IMR-90 (cell line): Measurements from ENCODE around the gene STOX1. TPM values are rescaled to one million over a fixed set of nuclear protein-coding genes. Genes with fewer than 3 reads are reported as not detected.
"Not testable (repeated sequence)": the region's sequence is repeated elsewhere in the genome, so short reads cannot be mapped to it uniquely, and the experiment has no call there.

Experiments used
- ATAC-seq: fragments of 200-7000 bp; cut with Tn5 transposase; 2 replicates; pipeline ENCODE4 v1.9.1; 2020; ENCODE audit warnings: low read depth, mild to moderate bottlenecking, moderate library complexity
- BruUV-seq: library from RNA; stranded (reverse); fragments of 400-500 nt; replicated peaks from 2 replicates; lab custom pipeline; 2021; lab: Mats Ljungman, UMichigan
- CTCF ChIA-PET: fragments of 300-600 bp; formaldehyde crosslinking; extraction: SDS; loops from one replicate; lab custom pipeline; 2021; ENCODE audit warnings: antibody characterized with exemption; lab: Yijun Ruan, JAX
- POLR2A ChIA-PET: fragments of 300-600 bp; sonication (Branson Sonifier 250); formaldehyde crosslinking; loops from one replicate; lab custom pipeline; 2022; ENCODE audit warnings: antibody characterized with exemption; ENCODE audit not compliant: unreplicated experiment; lab: Charles Lee
- DNase-seq: peaks from one replicate; pipeline ENCODE4 v3.0.0; 2013
- H2AFZ ChIP-seq: replicated peaks from 2 replicates; pipeline ENCODE3; 2013; ENCODE audit warnings: low read length, mild to moderate bottlenecking; ENCODE audit not compliant: poor library complexity
- H2AK5ac ChIP-seq: 2 replicates; pipeline ENCODE4 v1.6.1; 2013; ENCODE audit warnings: low read depth, low read length, inconsistent platforms
- H2AK9ac ChIP-seq: replicated peaks from 2 replicates; pipeline ENCODE3; 2013; ENCODE audit warnings: mild to moderate bottlenecking, low read depth, low read length, moderate library complexity; ENCODE audit not compliant: poor library complexity
- H2BK120ac ChIP-seq: 2 replicates; pipeline ENCODE4 v1.6.1; 2013; ENCODE audit warnings: low read depth, low read length, inconsistent platforms
- H2BK15ac ChIP-seq: 3 replicates; pipeline ENCODE4 v1.6.1; 2013; ENCODE audit warnings: low read depth, low read length, inconsistent platforms
- H2BK20ac ChIP-seq: 2 replicates; pipeline ENCODE4 v1.6.1; 2013; ENCODE audit warnings: low read depth, mild to moderate bottlenecking, inconsistent platforms, low read length, moderate library complexity
- H2BK5ac ChIP-seq: 2 replicates; pipeline ENCODE4 v1.6.1; 2013; ENCODE audit warnings: mild to moderate bottlenecking, low read depth, low read length, inconsistent platforms; ENCODE audit not compliant: poor library complexity, severe bottlenecking
- H3K14ac ChIP-seq: replicated peaks from 2 replicates; pipeline ENCODE4 v1.6.1; 2013; ENCODE audit warnings: low read depth, low read length, inconsistent platforms
- H3K18ac ChIP-seq: 2 replicates; pipeline ENCODE4 v1.6.1; 2013; ENCODE audit warnings: low read depth, low read length, control low read depth
- H3K23ac ChIP-seq: 2 replicates; pipeline ENCODE4 v1.6.1; 2013; ENCODE audit warnings: low read depth, low read length, inconsistent platforms
- H3K27ac ChIP-seq: 2 replicates; pipeline ENCODE4 v1.5.1; 2013; ENCODE audit warnings: mild to moderate bottlenecking, control low read depth, low read length; ENCODE audit not compliant: insufficient read depth
- H3K27me3 ChIP-seq: 2 replicates; pipeline ENCODE4 v1.6.1; 2013; ENCODE audit warnings: low read length; ENCODE audit not compliant: control insufficient read depth, insufficient read depth
- H3K36me3 ChIP-seq: 2 replicates; pipeline ENCODE4 v1.6.1; 2013; ENCODE audit warnings: low read length, mixed read lengths; ENCODE audit not compliant: control insufficient read depth, insufficient read depth
- H3K4ac ChIP-seq: 2 replicates; pipeline ENCODE4 v1.6.1; 2013; ENCODE audit warnings: low read depth, low read length, inconsistent platforms
- H3K4me1 ChIP-seq: 2 replicates; pipeline ENCODE4 v1.6.1; 2013; ENCODE audit warnings: low read length, mixed read lengths; ENCODE audit not compliant: control insufficient read depth, insufficient read depth
- H3K4me2 ChIP-seq: 2 replicates; pipeline ENCODE4 v1.6.1; 2013; ENCODE audit warnings: low read depth, mild to moderate bottlenecking, control low read depth, low read length, moderate library complexity
- H3K4me3 ChIP-seq: 2 replicates; pipeline ENCODE4 v1.5.1; 2013; ENCODE audit warnings: low read depth, mild to moderate bottlenecking, control low read depth, low read length, moderate library complexity; ENCODE audit not compliant: insufficient read depth
- H3K56ac ChIP-seq: 2 replicates; pipeline ENCODE4 v1.6.1; 2013; ENCODE audit warnings: low read length, inconsistent platforms; ENCODE audit not compliant: insufficient read depth; ENCODE audit errors: extremely low read depth
- H3K79me1 ChIP-seq, 2 experiments: 2 replicates each; pipeline ENCODE4 v1.6.1; 2013; ENCODE audit warnings: low read length in 2 of 2, inconsistent platforms in 1 of 2, low read depth in 1 of 2
- H3K9ac ChIP-seq: 2 replicates; pipeline ENCODE4 v1.6.1; 2013; ENCODE audit warnings: low read depth, low read length, control low read depth
- H3K9me1 ChIP-seq: 2 replicates; pipeline ENCODE4 v1.6.1; 2013; ENCODE audit warnings: low read length, inconsistent platforms; ENCODE audit not compliant: insufficient read depth
- H3K9me3 ChIP-seq: 2 replicates; pipeline ENCODE4 v1.6.1; 2013; ENCODE audit warnings: low read length; ENCODE audit not compliant: control insufficient read depth, insufficient read depth
- H4K20me1 ChIP-seq: 2 replicates; pipeline ENCODE4 v1.6.1; 2013; ENCODE audit warnings: low read length, inconsistent platforms; ENCODE audit not compliant: insufficient read depth
- H4K5ac ChIP-seq: 2 replicates; pipeline ENCODE4 v1.6.1; 2013; ENCODE audit warnings: mild to moderate bottlenecking, low read depth, low read length, control low read depth
- H4K8ac ChIP-seq, 2 experiments: 2 replicates each; pipeline ENCODE4 v1.6.1; 2013; ENCODE audit warnings: low read depth in 2 of 2, low read length in 2 of 2, control low read depth in 1 of 2, inconsistent platforms in 1 of 2
- H4K91ac ChIP-seq: 2 replicates; pipeline ENCODE4 v1.6.1; 2013; ENCODE audit warnings: low read depth, low read length, inconsistent platforms; ENCODE audit not compliant: insufficient read depth
- WGBS, 2 experiments: methylation state at CpG; one replicate each; pipeline versions ENCODE4 v1.1.5 to v1.1.7; 2013; ENCODE audit warnings: missing lambda C conversion rate in 2 of 2; ENCODE audit not compliant: insufficient read length in 1 of 2; ENCODE audit errors: extremely low coverage in 2 of 2; 5-methylcytosine and 5-hydroxymethylcytosine counted together
- dilution Hi-C: fragments of 300-500 bp; cut with HindIII; formaldehyde crosslinking; loops from one replicate; pipeline ENCODE4 v1.14.3; 2018; ENCODE audit warnings: low sequenced_read_pairs; ENCODE audit not compliant: unreplicated experiment
- in situ Hi-C: fragments of 300-500 bp; cut with MboI; formaldehyde crosslinking; loops from 3 replicates; pipeline ENCODE4 v1.14.3; 2019; ENCODE audit warnings: low sequenced_read_pairs, inconsistent platforms, mixed read lengths
- intact Hi-C: fragments of 100-400 bp; cut with micrococcal nuclease; formaldehyde crosslinking; loops from 2 replicates; pipeline ENCODE4 v1.10.0; 2022
- polyA plus RNA-seq, 3 experiments: library from polyadenylated mRNA; depleted of rRNA; stranded (reverse); fragments of >200 nt; gene quantifications; 2 replicates each; pipeline ENCODE4 v1.2.3, GENCODE V29; 2012; ENCODE audit warnings: low replicate concordance in 1 of 3
- total RNA-seq: library from RNA; depleted of rRNA; stranded (reverse); fragments of >200 nt; gene quantifications from 2 replicates; pipeline ENCODE4 v1.2.3, GENCODE V29; 2012

Gene STOX1
- total and polyA plus RNA-seq, 2 of the 4 experiments (the other 2 are of a cell fraction), result 0.03 to 0.18 TPM

DNA sequence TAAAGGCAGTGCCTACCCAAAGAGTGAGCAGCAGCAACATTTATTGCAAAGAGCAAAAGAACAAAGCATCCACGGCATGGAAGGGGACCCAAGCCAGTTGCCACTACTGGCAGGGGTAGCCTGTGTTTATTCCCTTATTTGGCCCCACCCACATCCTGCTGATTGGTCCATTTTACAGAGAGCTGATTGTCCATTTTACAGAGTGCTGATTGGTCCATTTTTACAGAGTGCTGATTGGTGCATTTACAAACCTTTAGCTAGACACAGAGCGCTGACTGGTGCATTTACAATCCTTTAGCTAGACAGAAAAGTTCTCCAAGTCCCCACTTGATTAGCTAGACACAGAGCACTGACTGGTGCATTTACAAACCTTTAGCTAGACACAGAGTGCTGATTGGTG, 4.7 kb upstream of the STOX1 start:
- CTCF ChIA-PET, result interaction anchor here (1.2 kb wide), 1 partner anchor 8 kb away, joined by 3 read pairs; no protein-coding TSS in a partner anchor

GRCh38 chr10:68827592-68827959, 245 bp downstream of the STOX1 start:
- H2BK5ac ChIP-seq, H2AFZ ChIP-seq, dilution Hi-C loops: not testable (repeated sequence)

More for the DNA sequence above, 4.7 kb upstream of the STOX1 start:
- dilution Hi-C loops, H3K79me1 ChIP-seq, H3K4me3 ChIP-seq, H2BK15ac ChIP-seq, ATAC-seq, H2AFZ ChIP-seq, H3K4me1 ChIP-seq, H2AK5ac ChIP-seq, H3K4ac ChIP-seq, POLR2A ChIA-PET, BruUV-seq, H3K56ac ChIP-seq, intact Hi-C loops, H4K20me1 ChIP-seq, H2BK5ac ChIP-seq, H3K23ac ChIP-seq, H3K27ac ChIP-seq, H4K5ac ChIP-seq, H3K9ac ChIP-seq, H4K8ac ChIP-seq, H2BK20ac ChIP-seq, H3K18ac ChIP-seq, H3K4me2 ChIP-seq, H2BK120ac ChIP-seq, H4K91ac ChIP-seq, H3K27me3 ChIP-seq, H3K36me3 ChIP-seq, H3K9me1 ChIP-seq, in situ Hi-C loops, H3K9me3 ChIP-seq, DNase-seq, H2AK9ac ChIP-seq, H3K14ac ChIP-seq: not testable (repeated sequence)
- WGBS, 2 experiments, result 100% methylated on average over 1 of the region's 2 CpGs; no CpG with 5 or more reads in 1 of the 2 experiments

More at GRCh38 chr10:68827592-68827959, 245 bp downstream of the STOX1 start:
- ChIA-PET POLR2A (interaction anchor here (0.6 kb wide), 2 partner anchors 44 to 178 kb away, joined by 7 to 13 read pairs; no protein-coding TSS in a partner anchor), CTCF (interaction anchor here (0.6 kb wide), 1 partner anchor 25 kb away, joined by 3 read pairs; no protein-coding TSS in a partner anchor)
- H2BK15ac ChIP-seq, intact Hi-C loops, H3K27ac ChIP-seq, H3K9me3 ChIP-seq, H3K9ac ChIP-seq, H3K4ac ChIP-seq, H4K20me1 ChIP-seq, H4K8ac ChIP-seq, H2BK120ac ChIP-seq, H4K91ac ChIP-seq, H3K79me1 ChIP-seq, H2AK5ac ChIP-seq, in situ Hi-C loops, H3K36me3 ChIP-seq, BruUV-seq, H3K4me2 ChIP-seq, H2AK9ac ChIP-seq, H2BK20ac ChIP-seq, H3K4me1 ChIP-seq, H3K14ac ChIP-seq, H4K5ac ChIP-seq, H3K18ac ChIP-seq, H3K23ac ChIP-seq, H3K56ac ChIP-seq, H3K9me1 ChIP-seq, DNase-seq: not testable (repeated sequence)
- ATAC-seq, result peak; percentile 67
- Histone ChIP-seq H3K4me3 (peak overlapping the region; percentile 68), H3K27me3 (peaks cover 41% of the 10 kb centered on the region)
- no CpG with 5 or more reads among the region's 58 CpGs for WGBS, 2 experiments
